Midbrain (tissue), 1 donor: Measurements from ENCODE around the gene CLCN7.

Experiments
- DNase-seq: peaks from one replicate; lab custom pipeline; 2025; lab: John Stamatoyannopoulos, UW

CLCN7 gene

GRCh38 chr16:1401758-1402154 is 73.1 kb downstream of the CLCN7 start:
- DNase-seq, result no peak

GRCh38 chr16:1401061-1401757 is 73.6 kb downstream of the CLCN7 start:
- DNase-seq, result no peak

- no peak for DNase-seq
These were observed 75.8 kb downstream of the CLCN7 start for GRCh38 chr16:1398826-1399581.

- no peak for DNase-seq
These were observed 76.5 kb downstream of the CLCN7 start for GRCh38 chr16:1398351-1398750.

- no peak for DNase-seq
These were observed 77.0 kb downstream of the CLCN7 start for GRCh38 chr16:1397779-1398178.

GRCh38 chr16:1395444-1396031 is 79.3 kb downstream of the CLCN7 start:
- no peak for DNase-seq
